Measurements from ENCODE around the gene ANAPC7. TPM values are rescaled to one million over a fixed set of nuclear protein-coding genes. Genes with fewer than 3 reads are reported as not detected.

The ANAPC7 gene
- total RNA-seq, 2 experiments from 2014 or later, result 51.2 to 61.2 TPM

Other genes with a start within 250 kb of the ANAPC7 start
- gene ATP2A2, start 122.5 kb downstream of the ANAPC7 start, total RNA-seq, result 10 to 100 TPM; 95.5 to 98.6 TPM
- gene ARPC3, start 46.6 kb upstream of the ANAPC7 start, total RNA-seq, result 100 to 1,000 TPM; 279 to 311 TPM
- gene GPN3, start 64.5 kb upstream of the ANAPC7 start, total RNA-seq, result 10 to 100 TPM; 58.2 to 59.8 TPM
- gene FAM216A, start 65.1 kb upstream of the ANAPC7 start, total RNA-seq, result 10 to 100 TPM; 37.0 to 39.5 TPM
- 10 to 100 TPM; 76.6 to 81.8 TPM for gene VPS29, start 98.4 kb upstream of the ANAPC7 start, total RNA-seq
- gene RAD9B, start 98.6 kb upstream of the ANAPC7 start, total RNA-seq, result 1 to 10 TPM; 1.1 to 1.5 TPM
- gene PPTC7, start 179.6 kb upstream of the ANAPC7 start, total RNA-seq, result 10 to 100 TPM; 41.1 to 43.2 TPM
- gene TCTN1, start 210.4 kb upstream of the ANAPC7 start, total RNA-seq, result 1 to 10 TPM; 5.2 to 5.8 TPM